Gastrocnemius medialis (tissue), 4 donors: Measurements from ENCODE around the gene ARHGAP6. TPM values are rescaled to one million over a fixed set of nuclear protein-coding genes. Genes with fewer than 3 reads are reported as not detected.

Experiments
- ATAC-seq, 2 donors: fragments of 150-250 bp; one replicate each; pipeline ENCODE4 v1.9.1; 2016
- DNase-seq, 2 donors: peaks; one replicate each; pipeline ENCODE4 v3.0.0-alpha.2; 2019
- H3K27ac ChIP-seq, 4 donors: fragments of 200-600 bp; sonication (generic); 1 replicate in 1 of 4; 2 replicates in 3 of 4; pipeline ENCODE4 v1.5.1; 2016 to 2018; ENCODE audit warnings: mild to moderate bottlenecking in 2 of 4, moderate library complexity in 1 of 4
- H3K27me3 ChIP-seq, 3 donors: fragments of 200-600 bp; sonication (generic) in 2 of 3; 1 replicate in 1 of 3; 2 replicates in 2 of 3; pipeline versions ENCODE4 v1.5.1 to v1.6.0; 2016 to 2019; ENCODE audit warnings: mild to moderate bottlenecking in 1 of 3, moderate library complexity in 1 of 3
- H3K36me3 ChIP-seq, 2 donors: fragments of 200-600 bp; sonication (generic) in 1 of 2; one replicate each; pipeline ENCODE4 v1.5.1; 2017 to 2018
- H3K4me1 ChIP-seq, 2 donors: fragments of 200-600 bp; sonication (generic) in 1 of 2; one replicate each; pipeline ENCODE4 v1.5.1; 2016 to 2017; ENCODE audit warnings: mild to moderate bottlenecking in 2 of 2
- H3K4me3 ChIP-seq, 4 donors: fragments of 200-600 bp; sonication (generic) in 3 of 4; 1 replicate in 1 of 4; 2 replicates in 3 of 4; pipeline ENCODE4 v1.5.1; 2016 to 2019; ENCODE audit warnings: mild to moderate bottlenecking in 2 of 4
- H3K9me3 ChIP-seq, 3 donors: fragments of 200-600 bp; sonication (generic) in 2 of 3; 1 replicate in 1 of 3; 2 replicates in 2 of 3; pipeline ENCODE4 v1.5.1; 2016 to 2019
- CTCF ChIP-seq, 5 experiments: fragments of 450-650 bp in 3 of 5; fragments of 200-600 bp in 2 of 5; sonication (generic) in 2 of 5; IDR thresholded peaks in 4 of 5; conservative IDR thresholded peaks in 1 of 5; 1 replicate in 4 of 5; 2 replicates in 1 of 5; pipeline ENCODE4 v1.5.1; 2016 to 2019; ENCODE audit warnings: antibody characterized with exemption in 5 of 5, mild to moderate bottlenecking in 3 of 5, moderate library complexity in 3 of 5
- POLR2A ChIP-seq, 2 donors: fragments of 450-650 bp; IDR thresholded peaks; one replicate each; pipeline ENCODE4 v1.6.1; 2017; ENCODE audit warnings: antibody characterized with exemption in 2 of 2, mild to moderate bottlenecking in 2 of 2, moderate library complexity in 2 of 2
- in situ Hi-C, 4 donors: fragments of 200-750 bp; cut with MboI; loops; one replicate each; pipeline versions ENCODE4 v1.15.0 to v1.8.0; 2017; ENCODE audit warnings: low sequenced_read_pairs in 4 of 4
- intact Hi-C: fragments of 100-400 bp; cut with DNase I; formaldehyde crosslinking; loops from one replicate; pipeline ENCODE4 v1.15.1; 2023; ENCODE audit warnings: low total_unique reads
- total RNA-seq, 4 donors: library from RNA; depleted of rRNA; stranded (reverse); fragments of >200 nt; gene quantifications; one replicate each; pipeline versions ENCODE4 v1.1.0 to v1.2.3, GENCODE V29; 2016

The ARHGAP6 gene
- total RNA-seq, 4 donors from 2014 or later, result 10.7 to 18.0 (median 14.9) TPM

- intact Hi-C loops, result no loop called here
- Histone ChIP-seq H3K4me3 (no peak overlapping the region), H3K27me3 (no peaks in the 10 kb centered on the region), H3K36me3 (no peaks in the 10 kb centered on the region), H3K27ac (no peak overlapping the region), H3K4me1 (peaks cover 0 to 3% of the 10 kb centered on the region in 2 donors), H3K9me3 (no peaks in the 10 kb centered on the region)
- TF ChIP-seq CTCF (IDR thresholded peaks at IDR 0.05 in 4 of 5, conservative IDR thresholded peaks at IDR 0.05 in 1 of 5), result no peak
- no peak for TF ChIP-seq POLR2A (IDR thresholded peaks at IDR 0.05)
- in situ Hi-C loops, result no loop called here
- DNase-seq (no peak), ATAC-seq (no peak)
Measured at GRCh38 chrX:11419102-11419501, 246.6 kb downstream of the ARHGAP6 start.

- no peak for DNase-seq
- in situ Hi-C loops (no loop called here), intact Hi-C loops (no loop called here)
- no peak for TF ChIP-seq POLR2A (IDR thresholded peaks at IDR 0.05)
- TF ChIP-seq CTCF (IDR thresholded peaks at IDR 0.05 in 4 of 5, conservative IDR thresholded peaks at IDR 0.05 in 1 of 5), result no peak
- Histone ChIP-seq H3K27me3 (no peaks in the 10 kb centered on the region), H3K4me3 (no peak overlapping the region), H3K27ac (no peak overlapping the region), H3K36me3 (no peaks in the 10 kb centered on the region), H3K4me1 (no peaks in the 10 kb centered on the region), H3K9me3 (no peaks in the 10 kb centered on the region)
- ATAC-seq, result no peak
Measured at GRCh38 chrX:11416600-11416999, 249.1 kb downstream of the ARHGAP6 start.

GRCh38 chrX:11414091-11414490 lies 251.6 kb downstream of the ARHGAP6 start:
- TF ChIP-seq CTCF (IDR thresholded peaks at IDR 0.05 in 4 of 5, conservative IDR thresholded peaks at IDR 0.05 in 1 of 5) (no peak), POLR2A (IDR thresholded peaks at IDR 0.05) (no peak)
- Histone ChIP-seq H3K27me3 (no peaks in the 10 kb centered on the region), H3K9me3 (no peaks in the 10 kb centered on the region), H3K4me1 (no peaks in the 10 kb centered on the region), H3K27ac (no peak overlapping the region), H3K4me3 (no peak overlapping the region), H3K36me3 (no peaks in the 10 kb centered on the region)
- ATAC-seq (no peak), DNase-seq (no peak)
- in situ Hi-C loops, result no loop called here
- intact Hi-C loops, result no loop called here

GRCh38 chrX:11412715-11413623 lies 252.8 kb downstream of the ARHGAP6 start:
- intact Hi-C loops (no loop called here), in situ Hi-C loops (no loop called here)
- no peak for TF ChIP-seq POLR2A (IDR thresholded peaks at IDR 0.05)
- no peak for TF ChIP-seq CTCF (IDR thresholded peaks at IDR 0.05 in 4 of 5, conservative IDR thresholded peaks at IDR 0.05 in 1 of 5)
- no peaks in the 10 kb centered on the region for H3K4me1 ChIP-seq
- H3K36me3 ChIP-seq, result no peaks in the 10 kb centered on the region
- no peak for DNase-seq
- no peak for ATAC-seq
- H3K27me3 ChIP-seq, result no peaks in the 10 kb centered on the region
- H3K9me3 ChIP-seq, result no peaks in the 10 kb centered on the region
- no peak overlapping the region for H3K27ac ChIP-seq
- no peak overlapping the region for H3K4me3 ChIP-seq
